HL-60 (cell line): Measurements from ENCODE around the gene TOMM70.

ENCODE experiments used
- GABPA ChIP-seq: IDR thresholded peaks from 2 replicates; pipeline ENCODE4 v1.6.1; 2012; ENCODE audit warnings: low read depth
- POLR2AphosphoS5 ChIP-seq: IDR thresholded peaks from 2 replicates; pipeline ENCODE4 v1.6.1; 2012; ENCODE audit warnings: low read depth
- REST ChIP-seq: IDR thresholded peaks from 2 replicates; pipeline ENCODE4 v1.6.1; 2012; ENCODE audit warnings: low read depth; ENCODE audit not compliant: insufficient replicate concordance
- SPI1 ChIP-seq: IDR thresholded peaks from 2 replicates; pipeline ENCODE4 v1.6.1; 2012; ENCODE audit warnings: low read depth, mild to moderate bottlenecking, borderline replicate concordance
- TF ChIP-seq, protein P1 (sequence below): IDR thresholded peaks from one replicate; pipeline ENCODE4 v1.5.1; 2011; ENCODE audit warnings: low read length, control low read depth, inconsistent platforms; ENCODE audit not compliant: insufficient read depth

- TF ChIP-seq, protein P1, sequence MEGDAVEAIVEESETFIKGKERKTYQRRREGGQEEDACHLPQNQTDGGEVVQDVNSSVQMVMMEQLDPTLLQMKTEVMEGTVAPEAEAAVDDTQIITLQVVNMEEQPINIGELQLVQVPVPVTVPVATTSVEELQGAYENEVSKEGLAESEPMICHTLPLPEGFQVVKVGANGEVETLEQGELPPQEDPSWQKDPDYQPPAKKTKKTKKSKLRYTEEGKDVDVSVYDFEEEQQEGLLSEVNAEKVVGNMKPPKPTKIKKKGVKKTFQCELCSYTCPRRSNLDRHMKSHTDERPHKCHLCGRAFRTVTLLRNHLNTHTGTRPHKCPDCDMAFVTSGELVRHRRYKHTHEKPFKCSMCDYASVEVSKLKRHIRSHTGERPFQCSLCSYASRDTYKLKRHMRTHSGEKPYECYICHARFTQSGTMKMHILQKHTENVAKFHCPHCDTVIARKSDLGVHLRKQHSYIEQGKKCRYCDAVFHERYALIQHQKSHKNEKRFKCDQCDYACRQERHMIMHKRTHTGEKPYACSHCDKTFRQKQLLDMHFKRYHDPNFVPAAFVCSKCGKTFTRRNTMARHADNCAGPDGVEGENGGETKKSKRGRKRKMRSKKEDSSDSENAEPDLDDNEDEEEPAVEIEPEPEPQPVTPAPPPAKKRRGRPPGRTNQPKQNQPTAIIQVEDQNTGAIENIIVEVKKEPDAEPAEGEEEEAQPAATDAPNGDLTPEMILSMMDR, result no peak
- TF ChIP-seq SPI1 (no peak), POLR2AphosphoS5 (no peak), GABPA (no peak), REST (no peak)
Measured at GRCh38 chr3:100354850-100355249, 46.0 kb downstream of the TOMM70 start.
